Measurements from ENCODE around the gene EYA2.
"Not testable (repeated sequence)": the region's sequence is repeated elsewhere in the genome, so short reads cannot be mapped to it uniquely, and the experiment has no call there.

EYA2 gene

DNA sequence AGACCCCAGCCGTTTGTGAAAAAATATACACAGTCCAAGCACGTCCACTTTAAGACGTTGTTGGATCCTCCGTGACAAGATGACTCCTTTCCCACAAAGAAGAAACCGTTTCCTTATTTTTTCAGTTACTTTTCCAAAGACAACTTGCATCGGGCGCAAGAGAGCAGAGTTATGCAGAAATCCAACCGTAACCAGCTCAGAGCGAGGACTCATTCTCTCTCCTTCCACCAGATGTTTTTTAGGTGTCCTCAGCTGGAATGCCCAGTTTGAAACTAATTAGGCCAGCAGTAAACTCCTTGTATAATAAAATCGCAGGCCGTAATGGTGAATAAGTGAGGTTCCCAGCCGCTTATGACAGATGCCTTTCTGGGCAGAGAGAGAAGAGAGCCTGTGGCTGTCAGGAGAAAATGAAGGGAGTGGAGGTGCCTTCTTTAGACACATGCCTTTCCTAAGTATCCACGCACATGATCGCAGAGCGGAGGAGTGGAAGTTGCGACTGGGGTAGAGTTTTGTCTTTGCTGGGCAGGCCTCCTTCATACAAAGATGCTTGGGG, 2.8 kb downstream of the EYA2 start:
- no peak for DNase-seq

DNA sequence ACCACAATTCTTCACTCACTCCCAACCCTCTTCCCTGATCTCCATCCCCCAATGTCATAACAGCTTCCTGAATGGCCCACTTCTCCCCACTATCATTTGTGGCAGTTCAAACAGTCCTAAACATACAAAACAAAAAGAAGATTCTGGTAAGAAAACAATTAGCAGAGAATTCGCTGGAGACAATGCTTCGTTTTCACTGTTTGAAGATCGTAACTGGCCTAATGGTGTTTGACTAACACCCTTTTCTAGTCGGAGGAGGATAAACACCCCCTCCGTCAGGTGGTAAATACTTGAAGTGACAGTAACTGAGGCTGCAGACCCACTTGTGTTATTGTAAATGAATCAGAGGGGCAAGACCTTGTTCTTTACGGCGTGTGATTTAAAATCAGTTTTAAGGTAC, 3.8 kb downstream of the EYA2 start:
- no peak for DNase-seq

DNA sequence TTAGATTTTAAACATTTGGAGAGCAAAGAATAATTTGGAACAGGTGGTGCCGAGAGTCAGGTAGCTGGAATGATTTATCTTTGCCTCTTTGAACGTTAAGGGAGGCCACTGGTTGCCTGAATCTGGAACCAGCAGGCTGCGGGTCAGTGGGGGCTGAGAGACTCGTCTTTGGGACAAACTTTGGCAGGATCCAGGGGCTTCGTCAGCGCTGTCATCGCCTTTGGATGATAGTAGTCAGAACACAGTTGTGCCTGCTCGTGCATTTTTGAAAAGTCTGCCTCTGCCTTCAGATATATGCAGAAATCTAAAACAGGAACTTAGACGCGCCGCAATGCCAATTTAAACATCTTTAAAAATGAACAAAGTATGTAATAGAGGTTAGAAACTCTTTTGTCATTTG, 5.0 kb downstream of the EYA2 start:
- no peak for DNase-seq

DNA sequence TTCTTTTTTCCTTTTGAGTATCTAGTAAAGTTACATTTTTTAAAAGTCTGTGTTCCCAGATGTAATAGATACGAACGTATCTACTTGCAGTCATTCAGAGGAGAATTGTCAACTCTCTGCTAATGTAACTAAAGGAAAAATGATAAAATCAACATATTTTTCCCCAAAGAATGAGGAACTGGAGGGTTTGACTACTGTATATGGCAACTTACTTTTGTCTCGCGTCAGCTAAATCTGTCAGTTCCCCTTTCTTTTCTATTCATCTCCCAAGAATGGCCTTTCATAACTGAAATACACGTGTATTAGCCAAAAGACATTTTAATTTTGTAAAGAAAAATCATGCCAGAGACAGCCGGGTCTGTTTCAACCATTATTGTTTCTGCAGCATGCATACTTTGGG, 5.4 kb downstream of the EYA2 start:
- DNase-seq: no peak

DNA sequence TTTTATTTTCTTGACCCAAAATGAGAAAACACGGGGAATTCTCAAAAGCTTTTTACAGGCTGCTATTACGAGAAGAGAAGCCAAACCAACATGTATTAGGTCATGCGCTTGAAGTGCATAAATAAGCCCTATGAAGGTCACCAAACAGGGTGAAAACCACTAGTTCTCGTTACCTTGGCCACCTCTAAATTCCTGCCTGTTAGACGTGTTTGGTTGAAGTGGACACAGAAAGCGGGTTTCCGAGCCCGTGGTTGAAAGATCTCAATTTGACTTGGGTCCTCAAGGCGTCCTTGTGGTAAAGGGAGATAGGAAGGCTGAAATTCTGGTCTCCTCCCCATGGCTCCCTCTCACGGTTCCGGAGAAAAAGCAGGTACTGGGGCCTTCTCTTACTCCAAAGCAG, 6.2 kb downstream of the EYA2 start:
- DNase-seq: no peak

DNA sequence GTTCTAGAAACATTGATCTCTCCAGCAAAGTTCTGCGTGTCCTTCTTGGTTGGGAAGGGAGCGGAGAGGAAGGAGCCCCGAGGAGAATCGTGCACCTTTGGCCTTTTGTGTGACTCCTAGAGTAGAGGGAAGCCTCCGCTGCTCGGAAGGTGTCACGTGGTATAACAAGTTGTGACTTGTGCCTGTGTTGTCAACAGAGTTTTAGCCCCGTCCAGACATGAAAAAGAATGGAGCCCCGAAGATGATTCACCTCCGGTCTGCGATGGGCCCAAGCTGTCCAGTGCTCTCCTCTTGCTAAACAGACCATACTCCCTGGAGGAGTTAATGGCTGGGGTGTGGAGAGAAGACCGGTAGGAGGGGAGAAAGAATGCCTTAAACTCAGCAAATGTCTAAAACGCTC, 7.0 kb downstream of the EYA2 start:
- no peak for DNase-seq

DNA sequence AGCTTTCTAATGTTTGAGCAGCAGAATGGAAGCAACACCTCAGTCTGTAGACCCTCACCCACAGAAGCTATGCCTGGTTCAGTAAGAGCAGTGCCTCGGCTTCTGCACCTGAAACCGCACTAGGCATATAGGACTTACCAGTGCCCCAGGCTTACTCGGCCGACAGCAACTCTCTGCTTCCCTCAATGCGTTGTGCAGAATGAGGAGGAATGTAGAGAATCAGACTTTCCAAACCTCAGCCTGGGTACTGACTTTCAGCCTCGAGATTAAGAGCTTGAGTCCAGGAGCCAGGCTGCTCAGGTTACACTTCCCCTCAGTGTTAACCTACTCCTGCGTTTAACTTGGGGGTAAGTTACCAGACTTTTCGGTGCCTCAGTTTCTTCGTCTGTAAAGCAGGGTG, 8.6 kb downstream of the EYA2 start:
- no peak for DNase-seq

DNA sequence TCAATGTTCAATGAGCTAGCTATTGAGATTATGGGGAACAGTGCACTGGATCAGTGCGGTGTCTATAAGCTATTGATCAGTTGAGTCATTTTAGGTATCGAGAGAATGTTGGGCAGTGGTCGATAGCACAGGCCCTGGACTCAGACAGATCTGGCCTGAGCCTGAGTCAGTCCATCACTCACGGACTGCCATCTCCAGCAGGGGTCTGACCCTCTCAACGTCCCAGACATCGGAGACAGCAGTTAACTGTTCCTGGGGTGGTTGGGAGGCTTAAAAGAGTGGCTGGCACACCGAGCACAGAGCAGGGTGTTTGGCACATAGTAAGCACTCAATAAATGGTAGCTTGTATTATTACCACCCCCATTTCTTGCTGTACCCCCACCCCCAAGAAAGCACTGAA, 9.3 kb downstream of the EYA2 start:
- no peak for DNase-seq

DNA sequence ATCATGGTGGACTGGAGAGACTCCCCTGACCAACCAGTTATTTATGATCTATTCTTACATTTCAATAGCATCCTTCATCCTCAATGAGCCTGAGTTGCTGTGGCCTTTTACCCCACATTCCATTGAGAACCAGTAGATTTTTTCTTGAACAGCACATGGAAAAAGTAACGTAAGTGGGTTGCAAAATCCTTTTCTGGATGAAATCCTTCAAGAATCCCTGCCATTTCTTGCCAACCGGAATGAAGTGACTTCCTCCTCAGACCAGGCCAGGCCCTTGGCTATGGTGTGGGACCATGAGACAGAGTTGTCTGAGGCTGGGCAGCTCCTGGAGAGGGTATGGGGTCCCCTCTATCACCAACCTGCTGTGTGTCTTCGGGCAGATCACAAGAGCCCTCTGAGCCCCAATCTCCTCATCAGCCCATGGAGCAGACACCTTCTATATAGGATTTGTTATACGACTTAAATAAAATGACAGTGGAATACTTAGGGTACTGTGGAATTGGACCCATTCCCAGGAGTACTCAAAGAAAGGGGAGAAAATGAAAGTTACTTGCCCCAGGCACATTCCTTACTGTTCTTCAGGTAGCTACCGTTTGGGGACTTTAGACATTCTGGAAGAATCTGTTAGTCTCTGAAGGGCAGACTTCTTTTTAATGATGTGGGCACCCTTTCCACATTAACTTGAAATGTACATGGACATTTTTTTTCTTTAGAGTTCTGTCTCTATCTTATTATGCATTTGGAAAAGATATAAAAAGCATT, 10.9 kb downstream of the EYA2 start:
- no peak for DNase-seq

DNA sequence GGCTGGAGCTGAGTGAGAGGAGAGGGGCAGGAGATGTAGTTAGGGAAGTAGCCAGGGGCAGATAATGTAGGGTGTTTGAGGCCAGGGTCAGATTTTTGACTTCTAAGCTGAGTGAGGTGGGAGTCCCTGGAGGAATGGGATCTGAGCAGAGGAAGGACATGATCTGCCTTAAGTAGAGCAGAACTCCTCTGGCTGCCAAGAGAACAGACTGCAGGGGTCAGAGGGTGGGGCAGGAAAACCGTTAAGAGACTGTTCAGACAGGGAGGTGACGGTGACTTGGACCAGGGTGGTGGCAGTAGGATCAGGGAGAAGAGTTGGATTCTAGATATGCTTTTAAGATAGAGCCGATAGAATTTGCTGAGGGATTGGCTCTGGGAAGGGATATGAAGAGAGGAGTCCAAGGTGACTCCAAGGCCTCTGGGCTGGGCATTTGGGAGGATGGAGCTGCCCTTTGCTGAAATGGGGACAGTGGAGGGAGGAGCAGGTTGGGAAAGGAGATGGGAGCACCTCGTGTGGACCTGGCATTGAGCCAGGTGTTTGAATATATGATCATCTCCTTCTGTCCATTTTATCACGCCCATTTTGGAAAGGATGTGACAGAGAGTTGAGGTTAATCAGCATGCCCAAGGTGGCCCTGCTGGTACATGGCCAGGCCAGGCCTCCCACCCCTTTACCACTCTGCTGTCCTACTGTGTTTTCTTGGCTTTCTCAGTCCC, 18.8 kb downstream of the EYA2 start:
- no peak for DNase-seq

DNA sequence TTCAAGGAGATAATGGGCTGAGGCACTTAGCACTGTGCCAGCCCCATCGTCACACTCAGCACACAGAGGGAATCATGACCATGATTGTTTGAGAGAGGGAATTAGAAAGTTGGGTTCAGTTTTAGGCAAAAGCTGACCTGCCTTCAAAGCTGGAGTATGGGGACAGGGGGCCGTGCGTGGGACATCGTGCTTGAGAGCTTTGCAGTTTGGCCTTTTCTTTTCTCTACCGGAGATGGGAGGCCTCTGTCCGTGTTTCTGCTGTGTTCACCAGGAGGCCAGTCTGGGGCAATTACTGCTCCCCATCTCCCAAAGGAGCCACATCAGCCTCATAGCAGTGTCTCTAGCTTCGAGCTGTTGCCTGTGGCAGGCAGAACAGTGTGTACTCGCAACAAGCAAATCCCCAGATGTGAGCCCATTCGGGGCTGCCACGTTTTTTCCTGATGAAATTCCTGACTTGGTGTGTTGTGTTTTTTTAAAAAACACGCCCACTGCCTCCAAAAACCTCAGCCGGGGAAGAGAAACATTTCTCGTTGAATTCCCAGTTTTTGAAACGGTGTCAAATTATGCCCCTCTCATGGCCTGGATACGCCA, 20.2 kb downstream of the EYA2 start:
- DNase-seq: no peak

DNA sequence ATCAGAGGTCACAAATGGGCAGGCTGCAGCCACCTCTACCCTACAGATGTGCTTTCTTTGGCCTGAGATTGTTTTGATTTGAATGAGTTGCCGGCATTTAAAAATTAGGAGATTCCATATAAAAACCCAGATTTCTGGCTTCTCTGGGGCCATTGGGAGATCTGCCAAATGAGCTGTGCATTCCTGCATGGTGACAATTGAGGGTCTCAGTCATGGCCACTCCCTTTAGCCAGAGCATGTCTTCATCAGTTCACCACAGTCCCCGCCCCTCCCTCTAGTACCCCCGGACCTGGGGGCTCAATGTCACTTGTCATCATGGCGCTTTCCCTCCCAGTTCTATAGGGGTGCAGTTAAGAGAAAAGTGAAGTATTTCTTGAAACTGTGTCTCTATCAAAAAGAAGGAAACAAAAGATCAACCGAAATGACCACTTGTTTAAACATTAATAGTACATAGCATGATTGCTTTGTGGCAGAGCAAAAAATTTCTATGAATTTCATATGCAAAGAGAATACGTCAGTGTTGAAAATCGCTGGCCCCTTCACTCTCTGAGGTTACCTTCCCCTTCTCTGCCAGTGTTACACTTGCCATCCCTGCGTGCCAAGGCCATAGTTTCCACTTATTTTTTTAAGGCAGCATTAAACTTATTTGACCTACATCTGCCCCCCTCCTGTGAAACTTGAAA, 21.1 kb downstream of the EYA2 start:
- DNase-seq: no peak

DNA sequence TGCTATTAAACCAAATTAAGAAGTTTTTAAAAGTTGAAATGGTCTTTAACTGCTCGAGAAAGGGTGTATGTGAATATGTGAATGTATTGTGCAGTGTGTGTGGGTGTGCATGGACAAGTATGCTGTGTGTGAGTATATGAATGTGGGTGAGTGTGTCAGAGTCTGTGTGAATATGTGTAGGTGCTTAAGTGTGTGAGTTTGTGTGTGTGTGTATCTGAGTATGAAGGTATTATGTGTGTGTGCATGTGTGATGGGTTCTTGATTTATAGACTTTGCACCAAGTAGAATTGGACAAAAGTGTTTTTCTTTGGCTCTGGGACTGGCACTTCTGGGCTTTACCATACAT, 21.6 kb downstream of the EYA2 start:
- no peak for DNase-seq

DNA sequence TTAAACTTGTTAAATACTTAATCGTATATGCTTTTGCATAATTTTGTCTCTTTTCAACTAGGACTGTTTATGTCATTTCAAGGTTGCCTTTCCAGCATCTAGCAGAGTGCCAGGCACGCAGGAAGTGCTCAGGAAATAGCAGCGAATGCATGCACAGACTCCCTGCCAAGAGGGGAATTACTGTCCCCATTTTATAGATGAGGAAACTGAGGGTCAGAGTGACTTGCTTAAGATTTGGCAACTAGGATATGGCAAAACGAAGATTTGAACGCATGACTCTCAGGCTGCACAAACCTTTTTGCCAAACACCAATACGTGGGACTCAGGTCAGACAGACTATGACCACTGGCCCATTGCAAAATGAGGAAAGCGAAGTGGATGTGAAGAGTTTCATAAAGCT, 22.5 kb downstream of the EYA2 start:
- DNase-seq: no peak

DNA sequence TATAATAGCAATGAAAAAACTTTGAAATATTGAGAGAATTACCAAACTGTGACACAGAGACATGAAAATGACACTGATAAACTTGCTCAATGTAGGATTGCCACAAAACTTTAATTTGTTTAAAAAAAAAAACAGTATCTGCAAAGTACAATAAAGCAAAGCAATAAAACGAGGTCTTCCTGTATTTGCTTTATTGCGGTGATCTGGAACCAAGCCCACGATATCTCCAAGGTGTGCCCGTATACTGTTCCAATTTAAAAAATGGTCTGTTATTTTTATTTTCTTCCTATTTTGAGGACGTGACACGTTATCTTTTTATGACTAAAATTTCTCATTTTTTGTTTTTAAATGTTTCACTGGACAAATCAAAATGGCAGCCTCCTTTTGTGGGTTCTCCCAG, 25.5 kb downstream of the EYA2 start:
- DNase-seq: no peak

DNA sequence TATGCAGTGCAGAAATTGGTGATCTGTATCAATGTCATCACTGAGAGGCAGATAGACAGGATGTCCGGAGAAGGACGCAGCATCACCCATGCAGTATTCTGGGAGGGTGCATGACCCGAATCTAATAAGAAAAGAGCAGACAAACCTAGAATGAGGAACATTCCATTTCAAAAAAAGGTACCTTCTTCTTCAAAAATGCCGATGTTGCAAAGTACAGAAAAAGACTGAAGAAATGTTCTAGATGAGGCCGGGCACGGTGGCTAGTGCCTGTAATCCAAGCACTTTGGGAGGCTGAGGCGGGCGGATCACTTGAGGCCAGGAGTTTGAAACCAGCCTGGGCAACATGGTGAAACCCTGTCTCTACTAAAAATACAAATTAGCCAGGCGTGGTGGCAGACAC, 28.2 kb downstream of the EYA2 start:
- not testable (repeated sequence) for DNase-seq

DNA sequence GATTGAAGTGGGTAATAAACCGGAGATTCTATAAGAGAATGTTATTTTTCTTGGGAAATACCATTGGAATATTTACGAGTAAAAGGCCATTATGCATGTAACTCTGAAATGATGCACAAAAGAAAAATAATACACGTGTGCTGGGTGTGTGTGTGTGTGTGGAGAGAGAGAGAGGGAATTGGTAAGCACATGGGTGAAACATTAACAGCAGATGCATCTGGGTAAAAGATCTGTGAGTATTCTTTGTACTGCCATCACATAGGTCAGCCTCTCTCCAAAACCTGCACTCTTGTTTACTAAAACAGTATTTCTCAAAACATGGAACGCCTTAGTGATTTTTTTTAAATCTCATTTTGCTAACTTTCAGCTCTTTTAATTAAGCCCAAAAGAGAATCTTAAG, 28.9 kb downstream of the EYA2 start:
- DNase-seq: no peak

DNA sequence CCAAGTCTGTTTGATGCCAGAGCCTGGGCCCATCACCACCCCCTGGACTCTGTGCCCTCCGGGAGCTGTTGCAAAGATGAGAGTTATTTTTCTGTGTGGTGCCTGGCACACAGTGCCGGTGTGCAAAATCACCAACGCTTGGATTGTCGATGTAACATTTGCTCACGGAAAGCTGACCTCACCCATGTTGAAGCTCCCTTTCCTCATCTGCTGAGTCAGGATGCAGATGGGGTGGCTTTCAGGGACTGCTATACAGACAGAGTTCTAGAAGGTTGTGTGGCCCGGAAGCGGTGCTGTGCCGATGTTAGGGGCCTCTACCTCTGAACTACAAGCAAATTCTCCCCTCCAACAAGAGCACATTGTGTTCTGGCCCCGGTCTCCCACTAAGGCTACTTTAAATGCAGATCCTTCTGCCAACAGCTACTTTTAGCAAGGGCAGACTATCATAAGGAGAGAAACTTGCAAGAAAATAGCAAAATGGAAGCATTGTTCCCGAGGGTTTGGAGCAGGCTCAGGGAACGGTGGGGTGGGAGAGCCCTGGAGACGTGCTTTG, 34.0 kb downstream of the EYA2 start:
- no peak for DNase-seq

DNA sequence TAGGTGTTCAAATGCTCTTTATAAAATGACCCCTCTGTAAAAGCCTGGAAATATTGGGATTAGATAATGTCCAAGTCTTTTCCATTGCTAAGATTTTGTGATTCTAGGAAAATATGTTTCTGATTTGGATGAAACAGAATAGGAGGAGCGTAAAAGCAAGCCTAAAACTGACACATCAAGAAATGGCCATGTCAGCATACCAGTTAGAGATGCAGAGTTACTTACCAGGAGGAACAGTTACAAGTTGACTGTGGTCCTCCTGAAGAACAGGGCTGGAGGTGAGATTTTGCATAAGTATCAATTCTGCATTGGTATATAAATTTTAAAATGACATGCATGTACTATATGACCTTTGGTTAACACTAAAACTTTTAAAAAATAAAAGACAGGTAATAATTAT, 35.3 kb downstream of the EYA2 start:
- DNase-seq: no peak

DNA sequence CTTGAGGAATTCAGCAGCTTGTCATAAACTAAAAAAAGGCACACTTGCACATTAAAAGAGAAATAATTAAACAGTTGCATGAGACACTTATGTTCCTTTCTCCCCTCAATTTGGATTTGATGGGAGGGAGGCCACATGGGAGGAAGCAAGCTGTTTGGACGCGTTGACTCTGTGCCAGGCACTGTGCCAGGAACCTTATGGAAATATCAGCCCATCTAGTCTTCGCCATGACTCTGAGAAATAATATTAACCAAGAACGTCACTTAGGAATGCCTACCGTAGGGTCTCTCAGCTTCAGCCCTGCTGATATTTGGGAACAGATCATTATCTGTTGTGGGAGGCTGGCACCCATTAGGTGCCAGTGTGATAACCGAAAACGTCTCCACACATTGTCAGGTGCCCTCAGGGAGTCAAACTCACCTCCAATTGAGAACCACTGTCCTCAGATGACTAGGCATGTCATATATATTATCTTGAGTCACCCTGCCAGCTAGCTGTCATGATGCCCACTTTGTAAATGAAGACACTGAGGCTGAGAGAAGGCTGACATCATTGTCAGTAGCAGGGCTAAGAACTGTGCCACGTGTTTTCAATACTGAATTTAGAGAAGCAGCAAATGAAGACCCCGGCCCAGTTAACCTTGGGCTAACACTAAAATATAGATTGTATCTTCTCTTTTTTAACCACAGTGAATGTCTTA, 36.1 kb downstream of the EYA2 start:
- no peak for DNase-seq

DNA sequence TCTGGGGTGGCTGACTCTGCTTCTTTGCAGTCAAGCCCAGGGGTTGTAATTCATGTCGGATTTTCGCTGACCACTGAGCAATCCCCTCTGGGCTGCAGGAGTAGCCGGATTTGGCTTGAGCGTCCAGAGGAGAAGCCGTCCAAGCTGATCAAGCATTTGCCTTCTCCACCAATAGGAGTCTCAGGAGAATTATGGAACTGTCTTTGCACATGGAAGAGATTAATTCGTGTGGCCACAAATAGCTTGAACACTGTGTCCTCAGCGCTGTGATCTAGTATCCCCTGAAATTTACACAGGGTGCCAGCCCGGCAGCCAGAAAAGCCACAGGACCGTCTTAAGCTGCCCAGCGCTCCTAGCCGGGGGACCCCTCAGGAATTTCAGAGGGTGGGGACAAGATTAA, 37.1 kb downstream of the EYA2 start:
- no peak for DNase-seq

DNA sequence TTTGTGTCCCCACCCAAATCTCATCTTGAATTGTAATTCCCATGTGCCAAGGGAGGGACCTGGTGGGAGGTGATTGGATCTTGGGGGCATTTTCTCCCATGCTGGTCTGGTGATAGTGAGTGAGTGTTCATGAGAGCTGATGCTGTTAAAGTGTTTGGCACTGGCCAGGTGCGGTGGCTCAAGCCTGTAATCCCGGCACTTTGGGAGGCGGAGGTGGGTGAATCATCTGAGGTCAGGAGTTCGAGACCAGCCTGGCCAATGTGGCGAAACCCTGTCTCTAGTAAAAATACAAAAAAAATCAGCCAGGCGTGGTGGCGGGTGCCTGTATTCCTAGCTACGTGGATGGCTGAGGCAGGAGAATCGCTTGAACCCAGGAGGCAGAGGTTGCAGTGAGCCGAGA, 37.8 kb downstream of the EYA2 start:
- not testable (repeated sequence) for DNase-seq

DNA sequence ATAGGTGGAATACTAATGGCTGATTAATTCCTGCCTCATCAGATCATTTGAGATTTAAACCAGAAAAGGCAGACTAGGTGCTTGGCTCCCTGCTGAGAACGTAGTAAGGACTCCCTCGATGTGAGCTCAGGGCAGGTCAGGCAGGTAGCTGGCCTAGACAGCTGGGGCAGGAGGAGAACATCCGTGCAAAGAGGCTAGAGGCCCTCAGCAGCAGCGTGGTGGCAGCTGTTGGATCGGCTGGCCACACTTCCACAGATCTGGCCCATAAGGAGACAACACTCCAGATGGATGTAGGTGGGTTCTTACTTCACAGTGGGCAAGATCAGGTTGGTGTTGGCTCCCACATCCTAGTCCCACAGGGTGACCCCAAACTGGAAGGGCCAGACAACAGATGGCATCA, 38.5 kb downstream of the EYA2 start:
- no peak for DNase-seq

Data from NCI-H2029 (cell line).